Heart right ventricle (tissue), 16 donors: ENCODE results near the gene HSPA14. TPM values are rescaled to one million over a fixed set of nuclear protein-coding genes. Genes with fewer than 3 reads are reported as not detected.

Source experiments
- ATAC-seq, 8 donors: fragments of 200-7000 bp; cut with Tn5 transposase; one replicate each; pipeline ENCODE4 v1.9.1; 2020; ENCODE audit warnings: mild to moderate bottlenecking in 8 of 8, moderate library complexity in 8 of 8, moderate number of reproducible peaks in 1 of 8
- DNase-seq, 2 donors: peaks; one replicate each; pipeline ENCODE4 v3.0.0-alpha.2; 2020
- H3K27ac ChIP-seq, 10 donors: fragments of 200-600 bp; sonication (generic) in 2 of 10; one replicate each; pipeline versions ENCODE4 v1.5.0 to v1.8.0; 2020 to 2022; ENCODE audit warnings: mild to moderate bottlenecking in 3 of 10
- H3K27me3 ChIP-seq, 7 donors: fragments of 200-600 bp; one replicate each; pipeline ENCODE4 v1.8.0; 2021 to 2022; ENCODE audit warnings: mild to moderate bottlenecking in 2 of 7
- H3K36me3 ChIP-seq, 9 donors: fragments of 200-600 bp; sonication (generic) in 1 of 9; one replicate each; pipeline versions ENCODE4 v1.5.0 to v1.8.0; 2020 to 2022; ENCODE audit warnings: mild to moderate bottlenecking in 2 of 9
- H3K4me1 ChIP-seq, 9 donors: fragments of 200-600 bp; sonication (generic) in 1 of 9; one replicate each; pipeline versions ENCODE4 v1.5.0 to v1.8.0; 2020 to 2022; ENCODE audit warnings: mild to moderate bottlenecking in 4 of 9
- H3K4me3 ChIP-seq, 10 donors: fragments of 200-600 bp; sonication (generic) in 2 of 10; one replicate each; pipeline versions ENCODE4 v1.5.0 to v1.8.0; 2020 to 2022; ENCODE audit warnings: mild to moderate bottlenecking in 7 of 10, moderate library complexity in 2 of 10
- H3K9me3 ChIP-seq, 11 donors: fragments of 200-600 bp in 10 of 11; sonication (generic) in 2 of 11; one replicate each; pipeline versions ENCODE4 v1.5.0 to v1.8.0; 2013 to 2022; ENCODE audit warnings: mild to moderate bottlenecking in 2 of 11, control low read depth in 1 of 11, moderate library complexity in 1 of 11
- WGBS, 2 donors: extraction: QIAGEN DNeasy Blood & Tissue Kit; methylation state at CpG; one replicate each; pipeline ENCODE4 v1.1.7; 2013; ENCODE audit warnings: inconsistent platforms in 1 of 2; 5-methylcytosine and 5-hydroxymethylcytosine counted together
- intact Hi-C, 10 donors: fragments of 100-400 bp; cut with DNase I; formaldehyde crosslinking; loops; one replicate each; pipeline versions ENCODE4 v1.11.1 to v1.14.2; 2022
- polyA plus RNA-seq, 2 donors: library from polyadenylated mRNA; stranded (reverse); fragments of 200-250 nt; gene quantifications; one replicate each; pipeline ENCODE4 v1.2.3, GENCODE V29; 2013
- total RNA-seq, 10 donors: library from RNA; stranded (reverse); fragmentation: NEBNext Ultra II Directional in 3 of 10; extraction: Animal tissue kit (Norgen Biotek cat#: 25700) in 3 of 10; gene quantifications; one replicate each; pipeline versions ENCODE4 v1.2.1 to v1.2.4, GENCODE V29; 2021 to 2023
- TF ChIP-seq, protein P1 (sequence below), 9 donors: fragments of 200-600 bp; sonication (generic) in 2 of 9; IDR thresholded peaks; one replicate each; pipeline versions ENCODE4 v1.5.0 to v1.8.0; 2021 to 2022; ENCODE audit warnings: antibody characterized with exemption in 9 of 9, mild to moderate bottlenecking in 5 of 9, moderate library complexity in 1 of 9
- donor health status: Arrhythmogenic right ventricular cardiomyopathy.
- donor health status: ischemic (EF 13 %, LVEDD 7.1; RV severe dilation, severe dysfunction).
- donor health status: healthy with polysubstance abuse.
- donor health status: DM: no; HTN: yes; CAD: no.
- donor health status: DM: no; HTN: no; CAD: no.
- donor health status: ischemic (EF 25% LVEDD 6.9; RV normal size, moderate dysfunction).
- donor health status: ischemic (EF 25% LVEDD 5.7; RV mildly dilated, moderate dysfunction).
- donor health status: healthy.
- donor health status: DM: yes; HTN: yes; CAD: no.
- donor health status: Ischemic cardiomyopathy.
- donor health status: ischemic (EF 35%, LVEDD 5.7; RV mildly dilated, moderate dysfunction).
- donor health status: nonischemic (EF 11% LVEDD 7.7; RV severe dilation, severe dysfunction).
- donor health status: DM: yes; HTN: yes; CAD: no.
- donor health status: PGD.
- donor health status: ischemic (EF 29% LVEDD 5.4; RV normal size, mild dysfunction).
- donor health status: nonischemic (EF 23%, LVEDD 6.1; RV moderate dilation, normal function).

The HSPA14 gene
- total and polyA plus RNA-seq, 12 donors = 7.1 to 11.6 (median 8.5) TPM

DNA sequence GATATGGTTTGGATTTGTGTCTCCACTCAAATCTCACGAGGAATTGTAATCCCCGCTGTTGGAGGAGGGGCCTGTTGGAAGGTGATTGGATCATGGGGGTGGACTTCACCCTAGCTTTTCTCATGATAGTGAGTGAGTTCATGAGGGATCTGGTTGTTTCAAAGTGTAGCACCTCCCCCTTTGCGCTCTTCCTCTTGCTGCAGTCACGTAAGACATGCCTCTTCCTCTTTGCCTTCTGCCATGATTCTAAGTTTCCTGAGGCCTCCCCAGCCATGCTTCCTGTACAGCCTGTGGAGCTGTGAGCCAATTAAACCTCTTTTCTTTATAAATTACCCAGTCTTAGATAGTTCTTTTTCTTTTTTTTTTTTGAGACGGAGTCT, 17.3 kb upstream of the HSPA14 start:
- intact Hi-C loops = loop anchor here (5.0 to 10.0 kb wide), 9 partner anchors 216 to 1036 kb away; no protein-coding TSS in a partner anchor
- TF ChIP-seq, protein P1, sequence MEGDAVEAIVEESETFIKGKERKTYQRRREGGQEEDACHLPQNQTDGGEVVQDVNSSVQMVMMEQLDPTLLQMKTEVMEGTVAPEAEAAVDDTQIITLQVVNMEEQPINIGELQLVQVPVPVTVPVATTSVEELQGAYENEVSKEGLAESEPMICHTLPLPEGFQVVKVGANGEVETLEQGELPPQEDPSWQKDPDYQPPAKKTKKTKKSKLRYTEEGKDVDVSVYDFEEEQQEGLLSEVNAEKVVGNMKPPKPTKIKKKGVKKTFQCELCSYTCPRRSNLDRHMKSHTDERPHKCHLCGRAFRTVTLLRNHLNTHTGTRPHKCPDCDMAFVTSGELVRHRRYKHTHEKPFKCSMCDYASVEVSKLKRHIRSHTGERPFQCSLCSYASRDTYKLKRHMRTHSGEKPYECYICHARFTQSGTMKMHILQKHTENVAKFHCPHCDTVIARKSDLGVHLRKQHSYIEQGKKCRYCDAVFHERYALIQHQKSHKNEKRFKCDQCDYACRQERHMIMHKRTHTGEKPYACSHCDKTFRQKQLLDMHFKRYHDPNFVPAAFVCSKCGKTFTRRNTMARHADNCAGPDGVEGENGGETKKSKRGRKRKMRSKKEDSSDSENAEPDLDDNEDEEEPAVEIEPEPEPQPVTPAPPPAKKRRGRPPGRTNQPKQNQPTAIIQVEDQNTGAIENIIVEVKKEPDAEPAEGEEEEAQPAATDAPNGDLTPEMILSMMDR (IDR thresholded peaks at IDR 0.05) = no peak
- DNase-seq (no peak), ATAC-seq (no peak)
- Histone ChIP-seq H3K4me3 (no peak overlapping the region), H3K27ac (no peak overlapping the region), H3K9me3 (no peaks in the 10 kb centered on the region), H3K27me3 (no peaks in the 10 kb centered on the region), H3K4me1 (peaks cover 0 to 8% (median 0%) of the 10 kb centered on the region in 9 donors), H3K36me3 (no peaks in the 10 kb centered on the region)
- WGBS, 2 donors = 89 to 93% methylated on average over 5 of the region's 5 CpGs

DNA sequence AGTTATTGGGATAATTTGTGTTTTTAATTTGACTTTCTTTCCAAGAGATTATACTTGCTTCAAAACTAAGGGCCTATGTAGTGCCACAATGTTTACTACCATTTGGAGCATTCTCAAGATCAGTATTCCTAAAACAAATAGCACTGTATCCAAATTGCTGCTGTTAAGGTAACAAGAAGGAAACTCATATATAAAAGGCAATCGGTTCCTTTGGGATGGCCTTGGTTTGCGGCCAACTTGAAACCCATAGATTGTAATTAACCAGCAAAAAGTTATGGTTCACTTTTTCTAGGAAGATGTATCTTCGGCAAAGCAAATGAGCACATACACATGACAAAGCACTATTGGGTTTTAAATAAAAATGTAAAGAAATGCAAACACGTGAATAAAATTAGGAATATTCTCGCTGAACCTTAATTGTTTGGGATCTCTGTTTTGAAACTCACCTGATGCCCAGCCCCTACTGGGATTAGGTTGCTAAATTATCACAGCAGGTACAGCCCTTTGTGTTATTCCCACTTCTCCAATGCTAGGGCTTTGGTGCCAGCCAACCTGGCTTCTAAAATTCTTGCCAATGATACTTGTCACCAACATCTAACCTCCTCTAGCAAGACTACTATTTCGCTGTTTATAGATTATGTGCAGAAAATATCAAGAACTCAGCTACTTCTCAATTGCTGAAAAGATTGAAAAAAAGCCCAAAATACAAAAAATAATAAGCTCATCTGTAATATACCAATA, 16.3 kb upstream of the HSPA14 start:
- 81 to 88% methylated on average over 6 of the region's 6 CpGs for WGBS, 2 donors
- TF ChIP-seq, protein P1 (IDR thresholded peaks at IDR 0.05) = no peak
- ATAC-seq = no peak

DNA sequence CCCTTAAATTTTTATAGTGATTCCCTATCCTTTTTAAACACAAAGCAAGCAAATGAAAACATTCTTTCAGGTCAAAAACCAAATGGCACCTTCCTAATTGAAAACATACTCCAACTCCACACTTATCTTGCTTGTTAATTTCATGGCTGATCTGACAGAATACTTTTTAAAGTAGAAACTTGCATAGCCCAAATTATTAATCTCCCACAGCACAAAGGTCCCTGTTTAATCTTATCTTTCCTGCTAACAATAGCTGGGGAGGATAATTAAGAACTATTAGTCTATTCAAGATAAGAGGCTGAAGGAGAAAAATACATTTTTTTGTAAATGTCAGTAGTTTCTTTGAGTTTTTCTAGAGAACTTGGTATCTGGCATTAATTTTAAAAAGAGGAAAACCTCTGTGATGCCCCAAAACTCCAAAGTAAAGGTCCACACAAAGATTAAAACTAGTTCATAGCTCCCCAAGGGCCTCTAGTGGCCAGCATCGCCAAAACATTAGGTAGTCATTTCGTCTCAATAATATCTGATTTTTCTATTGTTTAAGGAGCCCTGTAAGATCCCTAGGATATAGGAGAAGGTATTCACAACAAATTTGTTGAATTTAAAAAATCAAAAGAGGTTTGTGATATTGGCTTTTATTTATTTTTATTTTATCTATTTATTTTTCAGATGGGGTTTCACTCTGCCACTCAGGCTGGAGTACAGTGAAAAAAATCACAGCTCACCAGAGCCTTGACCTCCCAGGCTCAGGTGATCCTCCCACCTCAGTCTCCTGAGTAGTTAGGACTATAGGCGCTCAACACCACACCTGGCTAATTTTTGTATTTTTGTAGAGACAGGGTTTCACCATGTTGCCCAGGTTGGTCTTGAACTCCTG, 15.0 kb upstream of the HSPA14 start:
- intact Hi-C loops = loop anchor here (5.0 to 10.0 kb wide), 9 partner anchors 218 to 1038 kb away; no protein-coding TSS in a partner anchor
- H3K36me3 ChIP-seq = no peaks in the 10 kb centered on the region
- TF ChIP-seq, protein P1 (IDR thresholded peaks at IDR 0.05) = peak; percentile 22 to 77 (median 66)
- WGBS, 2 donors = 36 to 43% methylated on average over 3 of the region's 3 CpGs
- no peak overlapping the region for H3K27ac ChIP-seq
- H3K9me3 ChIP-seq = no peaks in the 10 kb centered on the region
- DNase-seq = peak in 1 of 2 donors; percentile 23
- H3K4me1 ChIP-seq = peaks cover 0 to 8% (median 0%) of the 10 kb centered on the region in 9 donors
- no peak overlapping the region for H3K4me3 ChIP-seq
- no peaks in the 10 kb centered on the region for H3K27me3 ChIP-seq
- peak in 3 of 8 donors; percentile 49 to 51 (median 49) for ATAC-seq

More for the DNA sequence above, 16.3 kb upstream of the HSPA14 start:
- H3K9me3 ChIP-seq = no peaks in the 10 kb centered on the region
- H3K4me1 ChIP-seq = peaks cover 0 to 8% (median 0%) of the 10 kb centered on the region in 9 donors
- DNase-seq = no peak
- H3K27ac ChIP-seq = no peak overlapping the region
- no peak overlapping the region for H3K4me3 ChIP-seq
- intact Hi-C loops = loop anchor here (5.0 to 10.0 kb wide), 9 partner anchors 217 to 1037 kb away; no protein-coding TSS in a partner anchor
- no peaks in the 10 kb centered on the region for H3K36me3 ChIP-seq
- no peaks in the 10 kb centered on the region for H3K27me3 ChIP-seq

DNA sequence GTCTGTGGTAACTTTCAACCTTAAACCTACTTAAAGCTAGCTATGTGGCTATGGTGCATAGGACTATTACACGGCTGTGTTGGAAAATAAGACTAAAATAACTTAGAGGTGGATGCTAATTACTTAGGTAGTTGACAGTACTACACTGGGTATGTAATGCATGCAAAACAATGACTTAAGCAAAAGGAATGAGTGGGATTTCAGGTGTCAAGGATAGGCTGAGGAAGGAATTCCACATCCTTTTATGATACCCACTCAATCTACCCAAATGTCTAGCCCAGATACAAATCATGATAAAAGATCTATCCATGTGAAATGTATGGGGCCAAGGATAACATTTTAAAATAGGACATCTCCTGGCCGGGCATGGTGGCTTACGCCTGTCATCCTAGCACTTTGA, 14.1 kb upstream of the HSPA14 start:
- ATAC-seq (no peak), DNase-seq (no peak)
- Histone ChIP-seq H3K27me3 (no peaks in the 10 kb centered on the region), H3K4me1 (peaks cover 0 to 8% (median 0%) of the 10 kb centered on the region in 9 donors), H3K36me3 (no peaks in the 10 kb centered on the region), H3K4me3 (no peak overlapping the region), H3K9me3 (no peaks in the 10 kb centered on the region), H3K27ac (no peak overlapping the region)
- intact Hi-C loops = loop anchor here (5.0 to 10.0 kb wide), 9 partner anchors 219 to 1039 kb away; no protein-coding TSS in a partner anchor
- TF ChIP-seq, protein P1 (IDR thresholded peaks at IDR 0.05) = no peak
- 92 to 93% methylated on average over 3 of the region's 3 CpGs for WGBS, 2 donors
